Mesenteric fat pad (tissue), 1 donor: ENCODE data around the gene PRR12. TPM values are rescaled to one million over a fixed set of nuclear protein-coding genes. Genes with fewer than 3 reads are reported as not detected.

Experiments used
- DNase-seq: peaks from one replicate; pipeline ENCODE4 v3.0.0-alpha.2; 2020; ENCODE audit warnings: low spot score
- total RNA-seq: library from RNA; stranded (reverse); fragmentation: NEBNext Ultra II Directional; extraction: Animal tissue kit (Norgen Biotek cat#: 25700); gene quantifications from one replicate; pipeline ENCODE4 v1.2.1, GENCODE V29; 2021
- donor health status: DM: yes; HTN: yes; CAD: no.

PRR12 gene
- total RNA-seq, 1 donor from 2014 or later = 22.3 TPM

- DNase-seq = peak; percentile 97
These were observed 661 bp upstream of the PRR12 start for GRCh38 chr19:49590071-49590970.

DNA sequence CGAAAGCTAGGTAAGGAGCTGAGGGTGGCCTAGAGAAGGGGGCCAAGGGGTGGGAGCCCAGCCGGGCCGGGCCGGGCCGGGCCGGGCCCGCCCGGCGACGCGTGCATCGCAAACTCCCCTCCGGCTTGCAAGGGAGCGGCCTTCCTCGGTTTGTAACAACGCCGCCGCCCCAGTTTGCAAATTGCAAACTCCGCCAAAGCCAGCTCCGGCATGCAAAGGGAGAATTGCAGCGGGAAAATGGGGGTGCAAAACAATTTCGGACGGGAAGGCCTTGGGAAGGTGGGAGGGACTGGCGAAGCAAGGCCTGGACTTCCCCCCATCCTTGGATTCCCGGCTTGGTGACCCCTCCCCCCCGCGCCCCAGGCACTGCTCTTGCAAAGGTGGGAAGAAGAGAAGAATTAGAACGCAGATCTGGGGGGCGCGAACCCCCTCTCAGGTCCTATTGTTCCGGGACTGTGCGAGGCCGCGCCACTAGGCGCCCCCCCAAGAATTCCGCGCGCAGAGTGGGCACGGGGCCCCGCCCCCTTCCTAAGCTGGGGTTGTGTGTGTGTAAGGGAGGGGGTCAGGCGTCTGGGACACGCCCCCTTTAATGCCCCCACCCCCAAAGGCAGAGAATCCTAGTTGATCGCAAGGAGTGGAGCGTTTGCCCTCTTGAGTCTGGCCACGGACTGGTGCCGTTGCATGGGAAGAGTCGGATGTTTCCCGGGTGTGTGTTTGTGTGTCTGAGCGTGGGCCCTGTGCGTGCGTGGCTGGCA is 926 bp downstream of the PRR12 start:
- DNase-seq = no peak

- no peak for DNase-seq
These were observed 1.7 kb downstream of the PRR12 start for GRCh38 chr19:49592486-49593232.

DNA sequence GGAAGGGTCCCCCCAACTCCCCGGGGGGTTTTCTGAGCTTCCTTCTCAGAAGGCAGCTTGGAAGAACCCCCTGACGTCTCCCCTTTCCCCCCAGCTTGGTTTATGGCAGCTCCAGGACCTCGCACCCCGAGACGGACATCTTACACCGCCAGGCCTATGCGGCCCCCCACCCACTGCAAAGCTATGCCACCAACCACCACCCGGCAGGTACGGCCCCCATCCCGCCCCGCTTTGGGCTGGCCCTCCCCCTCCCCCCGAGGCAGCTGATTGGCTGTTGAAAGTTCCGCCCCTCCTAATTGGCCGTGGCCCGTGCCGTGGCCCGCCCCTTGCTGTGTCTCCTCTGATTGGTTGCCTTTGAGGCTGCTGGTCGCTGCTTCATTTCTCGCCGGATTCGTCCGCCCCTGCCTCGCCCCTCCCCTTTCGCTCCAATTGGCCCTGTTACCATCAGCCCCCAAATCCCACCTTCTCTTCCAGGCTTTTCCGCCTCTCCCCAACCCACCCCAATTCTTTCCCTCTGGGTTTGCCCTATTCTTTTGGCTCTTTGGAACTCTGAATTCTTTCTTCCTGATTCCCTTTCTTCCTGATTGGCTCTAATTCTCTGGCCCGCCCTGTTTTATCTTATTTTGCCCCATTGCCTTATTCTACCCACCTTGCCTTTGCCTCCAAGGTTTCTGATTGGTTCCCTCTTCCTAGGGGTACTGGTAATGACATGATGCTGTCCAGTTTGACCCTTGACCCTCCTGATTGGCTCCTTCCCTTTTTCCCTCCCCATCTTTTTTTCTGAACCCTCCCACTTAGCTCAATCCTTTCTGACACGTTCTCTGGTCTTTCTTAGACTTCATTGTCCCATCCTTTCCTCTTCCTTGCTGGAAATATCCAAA is 2.5 kb downstream of the PRR12 start:
- DNase-seq = peak; percentile 96

DNA sequence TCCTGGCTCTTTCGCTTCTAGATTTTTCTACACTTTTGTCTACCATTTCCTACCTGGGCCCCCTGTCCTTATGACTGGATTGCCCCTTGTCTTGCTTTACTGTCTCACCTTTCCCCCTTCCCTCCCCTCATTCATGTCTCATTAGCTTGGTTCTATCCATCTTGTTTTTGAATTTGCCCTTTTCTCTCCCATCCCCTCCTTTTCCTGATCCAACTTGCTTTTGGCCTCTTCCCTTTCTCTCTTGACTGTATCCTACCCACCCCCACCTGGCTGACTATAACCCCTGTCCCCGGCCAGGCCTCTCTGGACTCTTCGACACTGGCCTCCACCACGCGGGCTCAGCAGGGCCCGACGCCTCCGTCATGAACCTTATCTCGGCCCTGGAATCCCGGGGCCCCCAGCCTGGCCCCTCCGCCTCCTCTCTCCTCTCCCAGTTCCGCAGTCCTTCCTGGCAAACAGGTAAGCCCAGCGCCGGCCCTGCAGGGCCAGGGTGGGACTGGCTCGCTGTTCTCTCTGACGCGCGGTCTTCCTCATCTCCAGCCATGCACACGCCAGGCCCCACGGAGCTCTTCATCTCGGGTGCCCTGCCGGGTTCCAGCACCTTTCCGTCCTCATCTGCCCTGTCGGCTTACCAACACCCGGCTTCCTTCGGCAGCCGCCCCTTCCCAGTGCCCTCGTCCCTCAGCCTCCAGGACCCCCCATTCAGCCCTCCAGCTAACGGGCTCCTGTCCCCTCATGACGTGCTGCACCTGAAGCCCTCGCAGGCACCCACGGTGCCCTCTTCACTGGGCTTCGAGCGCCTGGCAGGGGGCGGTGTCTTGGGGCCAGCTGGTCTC is 3.4 kb downstream of the PRR12 start:
- no peak for DNase-seq

- DNase-seq = no peak
These were observed 4.2 kb downstream of the PRR12 start for GRCh38 chr19:49594993-49595818.

DNA sequence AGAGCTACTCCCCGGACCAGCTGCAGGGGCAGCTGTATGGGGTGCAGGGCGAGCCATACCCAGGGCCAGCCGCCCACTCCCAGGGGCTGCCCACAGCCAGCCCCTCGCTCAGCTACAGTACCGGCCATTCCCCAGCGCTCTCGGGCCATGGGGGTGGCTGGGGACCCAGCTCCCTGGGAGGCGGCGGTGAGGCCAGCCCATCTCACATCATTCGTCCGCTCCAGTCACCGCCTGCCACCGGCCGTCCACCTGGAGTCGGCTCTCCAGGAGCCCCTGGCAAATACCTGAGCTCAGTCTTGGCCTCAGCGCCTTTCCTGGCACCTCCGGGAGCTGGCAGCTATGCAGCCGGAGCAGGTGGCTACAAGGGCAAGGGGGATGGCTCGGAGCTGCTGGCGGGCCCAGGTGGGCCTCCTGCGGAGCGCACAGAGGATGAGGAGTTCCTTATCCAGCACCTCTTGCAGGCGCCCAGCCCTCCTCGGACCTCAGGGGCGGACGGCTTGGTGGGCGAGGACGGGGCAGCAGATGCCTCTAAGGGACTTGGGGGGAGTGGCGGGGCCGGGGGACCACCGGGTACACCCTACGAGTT is 4.9 kb downstream of the PRR12 start:
- no peak for DNase-seq

- DNase-seq = no peak
These were observed 5.4 kb downstream of the PRR12 start for GRCh38 chr19:49596407-49596806.

GRCh38 chr19:49596954-49597702 is 6.1 kb downstream of the PRR12 start:
- DNase-seq = no peak

- no peak for DNase-seq
These were observed 6.7 kb downstream of the PRR12 start for GRCh38 chr19:49597703-49597974.

DNA sequence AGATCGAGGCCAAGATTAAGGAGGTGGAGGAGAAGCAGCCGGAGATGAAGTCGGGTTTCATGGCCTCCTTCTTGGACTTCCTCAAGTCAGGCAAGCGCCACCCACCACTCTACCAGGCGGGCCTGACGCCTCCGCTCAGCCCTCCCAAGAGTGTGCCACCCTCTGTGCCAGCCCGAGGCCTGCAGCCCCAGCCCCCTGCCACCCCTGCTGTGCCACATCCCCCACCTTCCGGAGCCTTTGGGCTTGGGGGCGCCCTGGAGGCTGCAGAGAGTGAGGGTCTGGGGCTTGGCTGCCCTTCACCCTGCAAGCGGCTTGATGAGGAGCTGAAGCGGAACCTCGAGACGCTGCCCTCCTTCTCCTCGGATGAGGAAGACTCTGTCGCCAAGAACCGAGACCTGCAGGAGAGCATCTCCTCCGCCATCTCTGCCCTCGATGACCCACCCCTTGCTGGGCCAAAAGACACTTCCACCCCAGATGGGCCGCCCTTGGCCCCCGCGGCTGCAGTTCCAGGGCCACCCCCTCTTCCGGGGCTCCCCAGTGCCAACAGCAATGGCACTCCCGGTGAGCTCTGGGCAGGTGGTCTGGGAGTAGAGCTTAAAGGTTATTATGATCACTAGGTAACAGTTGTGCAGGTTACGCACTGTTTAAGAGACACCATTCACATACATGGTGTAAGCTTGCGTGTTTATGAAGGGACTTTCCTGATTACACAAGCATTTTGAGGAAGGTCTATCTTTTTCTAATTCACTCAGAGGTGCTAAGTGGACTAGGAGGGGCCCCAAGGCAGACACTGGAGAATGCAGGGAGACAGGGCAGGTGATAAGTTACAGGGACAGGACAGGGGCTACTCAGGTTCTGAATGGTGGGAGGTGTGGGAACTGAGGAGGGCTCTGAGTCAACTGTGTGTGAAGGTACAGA is 8.7 kb downstream of the PRR12 start:
- DNase-seq = no peak

- no peak for DNase-seq
These were observed 10.6 kb downstream of the PRR12 start for GRCh38 chr19:49601482-49602038.

DNA sequence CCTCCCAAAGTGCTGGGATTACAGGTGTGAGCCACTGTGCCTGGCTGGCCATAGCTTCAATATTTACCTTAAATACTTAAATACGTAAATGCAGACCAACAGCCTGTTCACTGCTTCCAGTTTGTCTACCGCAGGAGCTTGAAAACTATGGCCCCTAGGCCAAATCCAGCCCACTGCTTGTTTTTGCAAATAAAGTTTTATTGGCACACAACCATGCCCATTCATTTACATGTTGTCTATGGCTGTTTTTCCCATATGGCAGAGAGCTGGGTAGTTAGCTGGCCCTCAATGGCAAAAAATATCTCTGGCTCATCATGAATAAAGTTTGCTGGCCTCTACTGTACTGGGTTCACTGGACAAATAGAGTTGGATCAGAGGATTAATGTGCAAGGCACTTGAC is 11.8 kb downstream of the PRR12 start:
- no peak for DNase-seq

GRCh38 chr19:49605605-49606004 is 14.6 kb downstream of the PRR12 start:
- no peak for DNase-seq

DNA sequence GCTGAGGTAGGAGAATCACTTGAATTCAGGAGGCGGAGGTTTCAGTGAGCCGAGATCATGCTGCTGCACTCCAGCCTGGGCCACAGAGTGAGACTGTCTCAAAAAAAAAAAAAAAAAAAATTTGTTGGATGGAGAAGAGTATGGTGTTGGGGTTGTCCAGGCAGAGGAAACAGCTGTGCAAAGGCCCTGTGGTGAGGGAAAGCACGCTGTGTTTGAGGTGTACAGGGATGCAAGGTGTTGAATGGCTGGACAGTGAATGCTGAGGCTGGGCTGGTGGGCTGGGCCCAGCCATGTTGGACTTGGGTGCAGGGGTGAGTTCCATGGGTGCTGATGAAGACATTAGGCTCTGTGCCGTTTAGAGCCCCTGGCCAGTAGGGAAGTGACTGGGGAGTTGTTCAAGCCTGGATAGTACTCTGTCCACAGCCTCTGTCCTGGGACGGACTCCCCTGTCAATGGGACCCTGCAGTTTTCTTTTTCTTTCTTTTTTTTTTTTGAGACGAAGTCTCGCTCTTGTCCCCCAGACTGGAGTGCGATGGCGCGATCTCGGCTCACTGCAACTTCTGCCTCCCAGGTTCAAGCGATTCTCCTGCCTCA is 18.6 kb downstream of the PRR12 start:
- DNase-seq = no peak

DNA sequence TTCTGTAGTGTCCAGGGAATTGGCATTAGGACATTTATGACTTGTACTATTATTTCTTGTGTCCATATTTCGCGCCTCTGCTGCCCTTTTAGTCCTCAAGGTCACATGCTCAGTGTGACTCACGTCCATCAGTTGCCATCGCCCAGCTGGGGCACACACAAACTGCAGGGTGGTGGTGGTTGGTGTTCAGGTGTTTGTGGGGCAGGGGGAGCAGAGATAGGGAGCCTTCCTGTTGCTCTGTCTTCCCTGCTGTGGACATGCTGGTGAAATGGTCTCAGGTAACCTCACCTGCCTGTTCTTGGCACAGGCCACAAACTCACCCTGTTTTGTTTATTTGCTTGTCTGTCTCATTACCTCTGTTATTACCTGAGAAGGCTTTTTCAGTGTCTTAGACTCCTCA is 22.4 kb downstream of the PRR12 start:
- DNase-seq = no peak
